ENCODE data around the gene GRIK5.

The GRIK5 gene

GRCh38 chr19:42092350-42092749 lies 22.3 kb upstream of the GRIK5 start:
- Histone ChIP-seq H3K36me3 (ENCODE audit: control insufficient read depth in 2 of 2, insufficient read depth in 1 of 2, low read length in 2 of 2) (no peaks in the 10 kb centered on the region), H3K9me3 (ENCODE audit: control insufficient read depth, insufficient read depth, low read depth, low read length) (no peaks in the 10 kb centered on the region), H3K4me1 (ENCODE audit: control insufficient read depth, insufficient read depth, low read length) (no peaks in the 10 kb centered on the region), H3K4me3 (ENCODE audit: low read depth, low read length) (no peak overlapping the region), H3K27ac (ENCODE audit: extremely low read depth, low read depth, low read length) (no peak overlapping the region)
- CTCF ChIA-PET, result interaction anchor here (0.6 to 4.7 kb wide), 8 partner anchors 11 to 22 kb away, joined by 3 to 39 read pairs (median 4); partner anchors contain the start of gene ZNF574
- POLR2A ChIA-PET, result no interaction called here
- peak; percentile 58; the same call in 1 of the 2 replicates for TF ChIP-seq HIC1 (tag by site-specific recombination; IDR thresholded peaks at IDR 0.05)
- TF ChIP-seq ZNF660 (tag by site-specific recombination; IDR thresholded peaks at IDR 0.05), result 0 out of 2 replicates have a peak, but pooled peaks have one; percentile 9
- peak; percentile 71 for TF ChIP-seq ZNF654 (tag by site-specific recombination; IDR thresholded peaks at IDR 0.05; ENCODE audit: low read depth)
- peak; percentile 82 for TF ChIP-seq CTCF (tag by site-specific recombination; IDR thresholded peaks at IDR 0.05)
- peak; percentile 88 for TF ChIP-seq ZBTB48 (tag by site-specific recombination; IDR thresholded peaks at IDR 0.05)
- TF ChIP-seq ZNF704 (tag by site-specific recombination; IDR thresholded peaks at IDR 0.05), result no peak
- no peak for TF ChIP-seq ZNF670 (tag by site-specific recombination; IDR thresholded peaks at IDR 0.05; ENCODE audit: low read depth)
- TF ChIP-seq ZXDB (tag by site-specific recombination; IDR thresholded peaks at IDR 0.05), result 0 out of 2 replicates have a peak, but pooled peaks have one; percentile 23
- TF ChIP-seq SP7 (tag by site-specific recombination; IDR thresholded peaks at IDR 0.05), result 0 out of 2 replicates have a peak, but pooled peaks have one; percentile 25
- TF ChIP-seq ZNF239 (tag by site-specific recombination; IDR thresholded peaks at IDR 0.05), result 0 out of 2 replicates have a peak, but pooled peaks have one; percentile 11
- TF ChIP-seq ZNF621 (tag by site-specific recombination; IDR thresholded peaks at IDR 0.05), result no peak

GRCh38 chr19:42091742-42092141 lies 21.7 kb upstream of the GRIK5 start:
- CTCF ChIA-PET, result interaction anchor here (0.6 to 3.3 kb wide), 5 partner anchors 10 to 23 kb away, joined by 3 to 19 read pairs (median 4); no protein-coding TSS in a partner anchor
- no peaks in the 10 kb centered on the region for H3K9me3 ChIP-seq (ENCODE audit: control insufficient read depth, insufficient read depth, low read depth, low read length)
- TF ChIP-seq ZNF398 (tag by site-specific recombination; IDR thresholded peaks at IDR 0.05) (no peak), KLF1 (tag by site-specific recombination; IDR thresholded peaks at IDR 0.05) (peak; percentile 39; the same call in 1 of the 2 replicates), MEIS1 (CRISPR knock-in tag; IDR thresholded peaks at IDR 0.05; ENCODE audit: borderline replicate concordance) (no peak), PATZ1 (tag by site-specific recombination; IDR thresholded peaks at IDR 0.05) (peak; percentile 42; the same call in 1 of the 2 replicates), ZBTB17 (tag by site-specific recombination; IDR thresholded peaks at IDR 0.05) (peak; percentile 74), KLF9 (tag by site-specific recombination; IDR thresholded peaks at IDR 0.05; ENCODE audit: low read depth) (0 out of 2 replicates have a peak, but pooled peaks have one; percentile 41), ZFHX2 (tag by site-specific recombination; conservative IDR thresholded peaks at IDR 0.05) (0 out of 2 replicates have a peak, but pooled peaks have one; percentile 21), SCRT2 (tag by site-specific recombination; IDR thresholded peaks at IDR 0.05) (peak; percentile 45; the same call in 1 of the 2 replicates), KLF17 (tag by site-specific recombination; IDR thresholded peaks at IDR 0.05) (no peak), YY2 (tag by site-specific recombination; IDR thresholded peaks at IDR 0.05) (0 out of 2 replicates have a peak, but pooled peaks have one; percentile 46), ZBTB48 (tag by site-specific recombination; IDR thresholded peaks at IDR 0.05) (0 out of 2 replicates have a peak, but pooled peaks have one; percentile 45)
- no peaks in the 10 kb centered on the region for H3K4me1 ChIP-seq (ENCODE audit: control insufficient read depth, insufficient read depth, low read length)
- H3K36me3 ChIP-seq (ENCODE audit: control insufficient read depth in 2 of 2, insufficient read depth in 1 of 2, low read length in 2 of 2), result no peaks in the 10 kb centered on the region
- POLR2A ChIA-PET, result interaction anchor here (0.7 kb wide), 1 partner anchor 229 kb away, joined by 5 read pairs; no protein-coding TSS in a partner anchor
- H3K4me3 ChIP-seq (ENCODE audit: low read depth, low read length), result no peak overlapping the region
- H3K27ac ChIP-seq (ENCODE audit: extremely low read depth, low read depth, low read length), result no peak overlapping the region
